HK-2 (cell line): Measurements from ENCODE around the gene RHBDF2.

Experiments used
- DNase-seq: peaks from one replicate; pipeline ENCODE4 v3.0.0-alpha.2; 2018; ENCODE audit not compliant: unreplicated experiment

The RHBDF2 gene

GRCh38 chr17:76479515-76480060 lies 21.6 kb downstream of the RHBDF2 start:
- DNase-seq: no peak

DNA sequence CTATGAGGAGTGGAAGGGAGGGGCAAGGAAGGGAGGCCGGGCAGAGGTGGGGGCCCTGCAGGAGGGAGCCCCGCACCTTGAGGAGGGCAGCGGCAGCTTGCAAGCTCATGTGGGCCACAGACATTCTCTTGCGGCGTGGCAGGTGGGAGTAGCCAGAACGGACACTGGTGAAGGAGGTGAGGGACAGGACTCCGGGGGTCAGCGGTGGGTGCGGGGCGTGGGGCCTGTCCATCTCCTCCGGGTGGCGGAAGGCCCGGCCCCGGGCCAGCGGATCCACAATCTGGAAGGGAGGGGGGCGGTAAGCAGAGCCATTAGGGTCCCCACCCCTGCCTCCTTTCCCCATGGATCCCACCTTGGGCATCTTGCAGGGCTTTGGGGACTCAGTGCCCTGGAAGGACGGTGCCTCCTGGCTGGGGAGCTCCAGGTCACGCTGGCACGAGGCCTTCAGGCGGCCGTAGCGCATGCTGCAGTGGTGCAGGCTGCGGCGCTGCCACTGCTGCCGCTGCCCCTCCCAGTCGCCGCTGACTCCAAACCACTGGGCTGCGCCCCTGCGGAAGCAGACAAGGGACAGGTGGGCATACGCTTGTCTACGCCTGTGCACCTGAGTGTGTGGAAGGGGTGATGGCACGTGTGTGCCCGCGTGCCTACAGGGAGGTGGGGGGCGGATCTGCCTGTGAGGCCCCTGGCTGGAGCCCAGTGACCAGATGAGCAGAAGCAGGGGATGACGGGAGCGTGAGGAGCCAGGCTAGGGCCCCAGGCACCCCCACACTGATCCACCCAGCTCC lies 22.3 kb downstream of the RHBDF2 start:
- no peak for DNase-seq

- DNase-seq: no peak
Observed at GRCh38 chr17:76478097-76478496, 23.1 kb downstream of the RHBDF2 start.

- no peak for DNase-seq
Observed at GRCh38 chr17:76477576-76477975, 23.6 kb downstream of the RHBDF2 start.

- no peak for DNase-seq
Observed at GRCh38 chr17:76476736-76477135, 24.5 kb downstream of the RHBDF2 start.

DNA sequence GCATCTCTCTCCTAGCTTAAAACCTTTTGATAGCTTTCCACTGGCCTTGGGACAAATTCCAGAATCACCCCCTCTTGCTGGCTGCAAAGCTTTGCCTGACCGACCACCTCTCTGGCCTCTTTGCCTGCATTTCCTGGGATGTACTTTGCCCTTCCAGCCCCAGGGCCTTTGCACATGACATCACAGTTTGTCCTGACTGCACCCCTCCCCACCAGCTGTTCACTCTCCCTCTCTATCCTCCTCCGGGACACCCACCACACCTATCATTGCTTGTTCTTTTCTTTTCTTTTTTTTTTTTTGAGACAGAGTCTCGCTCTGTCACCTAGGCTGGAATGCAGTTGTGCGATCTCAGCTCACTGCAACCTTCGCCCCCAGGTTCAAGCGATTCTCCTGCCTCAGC lies 25.9 kb downstream of the RHBDF2 start:
- DNase-seq: no peak

GRCh38 chr17:76474894-76475293 lies 26.3 kb downstream of the RHBDF2 start:
- DNase-seq: no peak

DNA sequence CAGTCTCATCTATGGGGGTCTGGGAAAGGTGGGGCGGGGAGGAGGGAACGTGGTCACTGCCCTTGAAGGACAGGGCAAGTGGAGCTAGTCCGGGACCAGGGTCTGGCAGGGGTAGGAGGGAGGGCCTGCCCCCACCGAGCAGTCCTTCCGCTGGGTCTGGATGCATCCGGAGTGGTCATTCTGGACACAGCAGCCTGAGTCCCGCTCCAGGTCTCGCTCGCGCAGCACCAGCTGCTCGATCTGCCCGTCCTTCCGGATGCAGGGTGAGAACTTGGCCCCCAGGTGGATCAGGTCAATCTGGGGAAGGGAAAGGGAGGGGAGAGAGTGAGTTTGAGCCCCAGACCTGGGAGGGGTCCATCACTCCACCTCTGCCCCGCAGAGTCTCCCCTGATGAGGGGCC lies 27.0 kb downstream of the RHBDF2 start:
- DNase-seq: no peak

GRCh38 chr17:76473541-76473985 lies 27.7 kb downstream of the RHBDF2 start:
- no peak for DNase-seq

DNA sequence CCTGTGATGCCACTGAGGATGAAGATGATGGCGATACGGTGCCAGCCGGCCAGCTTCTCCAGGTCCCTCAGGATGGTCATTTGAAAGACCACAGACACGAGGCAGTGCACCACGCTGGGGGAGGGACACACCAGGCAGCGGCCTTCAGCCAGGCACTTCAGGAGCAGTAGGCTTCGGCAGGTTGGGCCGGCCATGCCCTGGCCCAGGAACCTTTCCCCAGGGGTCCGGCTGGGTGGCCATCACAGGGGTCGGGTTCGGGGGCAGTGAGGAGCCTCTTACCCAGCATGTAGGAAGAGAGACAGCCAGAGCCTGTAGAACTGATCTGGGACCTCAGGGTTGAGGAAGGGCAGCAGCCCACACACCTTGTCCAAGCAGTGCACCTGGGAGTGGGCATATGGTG lies 28.5 kb downstream of the RHBDF2 start:
- no peak for DNase-seq

- DNase-seq: no peak
Observed at GRCh38 chr17:76472258-76472645, 29.0 kb downstream of the RHBDF2 start.

DNA sequence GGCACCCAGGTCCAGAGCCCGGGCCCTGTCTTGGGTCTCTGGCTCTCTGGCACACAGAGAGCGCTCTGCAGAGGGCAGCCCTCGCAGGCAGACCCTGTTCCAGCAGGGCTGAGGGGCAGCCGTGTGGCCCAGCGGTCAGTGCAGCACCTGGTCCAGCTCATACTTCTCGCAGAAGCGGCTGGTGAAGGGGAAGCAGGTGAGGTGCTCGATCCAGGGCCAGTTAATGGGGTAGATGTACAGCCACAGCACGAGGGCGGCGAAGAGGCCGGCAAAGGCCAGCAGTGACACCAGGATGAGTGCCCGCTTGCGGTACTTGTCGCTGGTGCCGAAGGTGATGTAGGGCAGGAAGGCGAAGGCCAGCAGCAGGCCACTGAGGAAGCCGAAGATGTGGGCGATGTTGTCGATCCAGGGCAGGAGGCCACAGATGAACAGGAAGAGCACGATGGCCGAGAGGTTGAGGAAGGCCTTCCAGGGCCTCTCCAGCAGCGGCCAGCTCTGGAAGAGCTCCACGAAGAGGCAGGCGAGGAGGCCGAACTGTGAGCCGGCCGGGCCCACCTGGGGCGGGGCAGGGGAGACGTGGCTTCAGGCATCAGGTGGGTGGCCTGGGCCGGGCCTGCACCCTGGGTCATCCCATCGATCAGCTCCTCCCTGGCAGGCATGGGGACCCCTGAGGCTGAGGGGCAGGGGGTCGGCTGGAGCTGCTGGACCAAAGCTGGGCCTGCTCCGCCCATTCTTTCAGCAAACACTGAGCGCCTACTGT lies 29.5 kb downstream of the RHBDF2 start:
- DNase-seq: no peak

DNA sequence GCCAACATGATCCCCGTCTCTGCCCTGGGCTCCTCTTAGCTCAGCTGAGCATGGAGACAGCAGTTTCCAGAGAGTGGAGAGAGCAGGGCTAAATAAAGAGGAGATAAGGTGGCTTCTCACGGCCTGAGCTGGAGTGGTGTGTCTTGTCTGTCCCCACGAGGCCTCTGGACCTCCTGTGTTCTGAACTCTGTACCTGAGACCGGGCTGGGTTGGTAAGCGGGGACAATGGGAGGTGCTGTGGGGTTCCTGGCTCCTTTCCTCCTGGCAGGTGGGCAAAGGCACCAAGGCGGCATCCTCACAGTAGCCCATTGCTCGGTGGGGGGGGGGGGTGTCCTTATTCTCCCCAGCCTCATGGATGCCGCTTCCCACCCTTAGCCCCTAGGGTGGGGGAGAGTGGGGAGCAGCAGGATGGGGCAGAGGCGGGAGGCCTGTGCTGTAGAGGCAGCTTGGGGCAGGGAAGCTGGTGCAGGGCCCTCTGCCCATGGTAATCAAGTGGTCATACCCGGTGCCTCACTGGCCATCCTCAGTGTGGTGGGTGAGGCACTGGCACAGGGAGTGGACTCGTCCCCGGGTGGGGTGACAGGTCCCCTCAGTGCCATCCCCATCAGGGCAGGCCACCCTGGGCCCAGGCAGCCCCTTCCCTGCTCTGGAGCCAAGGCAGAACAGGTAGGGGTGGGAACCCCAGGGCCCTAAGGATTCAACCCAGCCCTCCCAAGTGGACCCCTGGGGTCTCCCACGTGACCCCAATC lies 31.1 kb downstream of the RHBDF2 start:
- no peak for DNase-seq

- no peak for DNase-seq
Observed at GRCh38 chr17:76469076-76469990, 31.9 kb downstream of the RHBDF2 start.

DNA sequence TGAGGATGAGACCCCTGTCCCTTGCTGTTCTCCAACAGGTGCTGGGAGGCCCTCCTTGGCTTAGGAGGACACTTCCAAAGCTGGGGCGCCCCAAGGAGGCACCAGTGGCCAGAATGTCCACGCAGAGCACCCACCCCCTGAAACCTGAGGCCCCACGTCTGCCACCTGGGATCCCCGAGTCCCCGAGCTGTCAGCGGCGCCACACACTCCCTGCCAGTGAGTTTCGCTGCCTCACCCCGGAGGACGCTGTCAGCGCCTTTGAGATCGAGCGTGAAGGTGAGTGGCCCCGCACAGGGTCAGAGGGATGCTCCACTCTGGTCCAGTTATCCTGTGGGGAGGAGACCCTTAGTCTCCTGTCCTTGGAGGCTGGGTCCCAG lies 32.6 kb downstream of the RHBDF2 start:
- DNase-seq: no peak

DNA sequence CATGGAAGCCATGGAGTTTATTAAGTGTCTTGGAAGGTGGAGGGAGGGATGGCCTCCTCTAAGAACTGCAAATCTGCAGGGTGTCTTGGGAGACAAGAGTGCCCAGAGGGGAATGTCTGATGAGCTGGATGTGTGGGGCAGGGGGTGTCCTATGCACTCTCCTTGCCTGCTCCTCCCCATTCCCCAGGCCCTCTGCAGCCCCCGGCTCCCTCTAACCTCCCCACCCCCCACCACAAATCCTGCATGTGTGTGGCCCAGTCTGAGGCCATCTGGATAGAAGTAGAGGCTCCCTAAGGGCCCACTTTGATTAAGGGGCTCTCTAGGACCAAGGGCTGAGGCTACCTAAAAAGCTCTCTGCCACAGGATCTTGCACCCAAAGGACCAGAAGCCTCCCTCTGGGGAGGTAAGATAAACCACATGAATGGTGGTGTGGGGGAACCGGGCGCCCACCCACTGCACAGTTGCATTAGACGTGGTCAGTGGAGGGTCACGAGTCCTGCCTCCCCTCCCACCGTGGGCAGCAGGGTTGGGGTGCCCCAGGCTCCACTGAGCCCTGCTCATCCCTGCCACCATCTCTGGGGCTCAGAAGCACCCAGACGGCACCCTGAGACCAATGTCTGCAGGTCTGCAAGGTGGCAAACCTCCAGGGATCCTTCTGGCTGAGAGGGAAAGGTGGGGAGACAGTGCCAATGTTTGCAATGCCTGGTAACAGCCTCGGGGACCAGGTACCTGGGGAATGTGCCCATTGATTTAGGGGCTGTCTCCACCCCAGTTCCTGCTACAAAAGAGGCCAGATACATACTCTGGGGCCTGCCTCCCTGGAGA lies 33.2 kb downstream of the RHBDF2 start:
- DNase-seq: no peak

DNA sequence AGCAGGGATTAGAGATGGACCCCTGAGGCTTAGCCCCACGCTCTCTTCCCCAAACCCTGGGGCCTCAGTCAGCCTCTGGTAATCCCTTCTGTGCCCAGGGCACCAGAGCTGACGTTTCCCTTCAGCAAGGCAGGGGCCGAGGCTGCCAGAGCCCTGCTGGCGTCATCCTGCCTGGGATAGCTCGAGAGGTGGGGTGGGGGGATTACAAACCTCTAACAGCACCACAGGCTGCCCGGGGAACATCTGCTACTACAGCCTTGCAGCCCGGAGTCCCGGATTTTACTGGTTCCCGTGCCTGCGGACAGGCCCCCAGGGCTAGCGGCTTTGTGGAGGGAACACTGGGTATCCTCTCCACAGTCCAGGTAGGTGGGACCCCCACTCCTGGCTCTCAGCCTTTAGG lies 33.9 kb downstream of the RHBDF2 start, which contains the start of gene AANAT:
Gene AANAT, plus strand, starts transcription at position 238 of the 400 bp plus-strand sequence. CDS start 1,144 bp downstream, outside the sequence.
- DNase-seq: no peak

DNA sequence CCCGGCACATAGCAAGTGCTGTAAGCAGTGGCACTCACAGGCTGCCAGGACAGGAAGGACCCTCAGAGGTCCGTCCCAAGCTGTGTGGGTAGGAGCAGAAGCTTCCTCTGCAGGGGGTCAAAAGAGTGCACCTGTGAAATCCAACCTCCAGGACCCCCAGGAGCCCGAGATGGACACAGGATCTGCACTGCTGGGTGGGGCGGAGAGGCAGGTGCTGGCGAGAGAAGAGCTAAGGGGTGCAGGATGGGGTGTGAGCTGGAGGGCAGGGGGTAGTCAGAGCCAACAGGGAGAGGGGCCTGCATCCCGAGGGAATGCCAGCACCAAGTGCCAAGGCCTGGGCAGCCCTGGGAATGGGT lies 34.5 kb downstream of the RHBDF2 start:
- DNase-seq: no peak

DNA sequence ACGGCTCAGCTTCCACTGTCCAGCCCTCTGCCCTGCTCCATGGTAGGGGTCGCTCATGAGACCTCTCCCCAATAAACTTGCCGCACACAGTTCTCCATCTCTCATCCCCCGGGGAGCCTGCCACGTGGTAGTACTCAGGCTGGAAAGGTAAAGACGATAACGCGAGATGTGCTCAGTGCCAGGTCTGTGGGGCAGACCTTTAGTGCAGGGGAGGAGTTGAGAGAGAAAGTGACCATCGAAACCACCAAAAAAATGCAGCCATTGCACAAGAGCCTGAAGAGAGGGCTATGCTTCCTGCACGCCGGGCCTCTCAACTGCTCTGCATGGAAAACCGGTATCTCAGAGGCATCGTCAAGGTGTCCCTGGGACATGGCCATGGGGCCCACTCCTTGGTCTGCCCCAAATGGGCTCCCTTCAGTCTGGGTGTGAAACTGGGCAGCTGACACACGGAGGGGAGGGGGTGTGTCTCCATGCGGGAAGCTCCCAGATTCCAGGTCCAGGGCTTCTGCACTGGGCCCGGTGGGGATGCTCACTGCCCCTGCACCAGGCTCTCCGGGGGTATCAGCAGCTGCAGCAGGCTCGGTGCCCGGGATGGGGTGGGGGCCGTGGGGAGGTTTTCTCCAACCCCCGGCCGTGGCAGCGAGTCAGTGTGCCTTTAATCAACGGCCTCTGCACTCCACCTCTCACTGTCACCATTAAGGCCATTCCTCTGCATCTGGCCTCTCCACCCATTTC lies 38.5 kb downstream of the RHBDF2 start:
- DNase-seq: no peak
